ENCODE data around the gene MRPL37. TPM values are rescaled to one million over a fixed set of nuclear protein-coding genes. Genes with fewer than 3 reads are reported as not detected.

MRPL37 gene
- total RNA-seq (2022; extraction: Qiagen RNA extraction; ENCODE audit: low read depth) = 83.6 to 103 TPM (median 94.8 TPM) in 5 replicates

GRCh38 chr1:54199765-54200518 is at the start of gene MRPL37, which contains the start of gene CYB5RL:
TSS of gene MRPL37 (plus strand) at chr1:54200167. CDS start at chr1:54200244, 77 bp downstream.
TSS of gene CYB5RL (minus strand) at chr1:54200030. CDS start at chr1:54195616, 4,414 bp downstream.

GRCh38 chr1:54152696-54153095 is 47.3 kb upstream of the MRPL37 start, which contains the start of gene CDCP2:
TSS of gene CDCP2 (minus strand) at chr1:54153000. CDS start at chr1:54152922, 78 bp downstream.

Other genes starting within 250 kb of the MRPL37 start
- not detected in 5 replicates for gene LDLRAD1, start 182.0 kb upstream of the MRPL37 start, total RNA-seq (2022; extraction: Qiagen RNA extraction; ENCODE audit: low read depth)
- gene TMEM59, start 147.0 kb upstream of the MRPL37 start, total RNA-seq (2022; extraction: Qiagen RNA extraction; ENCODE audit: low read depth) = 93.3 to 126 TPM (median 123 TPM) in 5 replicates
- 1.6 to 3.0 TPM (median 2.5 TPM) in 5 replicates for gene TCEANC2, start 146.6 kb upstream of the MRPL37 start, total RNA-seq (2022; extraction: Qiagen RNA extraction; ENCODE audit: low read depth)
- not detected in 5 replicates for gene CDCP2, start 47.2 kb upstream of the MRPL37 start, total RNA-seq (2022; extraction: Qiagen RNA extraction; ENCODE audit: low read depth)
- 2.4 to 3.8 TPM (median 3.1 TPM) in 5 replicates for gene CYB5RL, start 137 bp upstream of the MRPL37 start, total RNA-seq (2022; extraction: Qiagen RNA extraction; ENCODE audit: low read depth)
- gene SSBP3, start 206.2 kb downstream of the MRPL37 start, total RNA-seq (2022; extraction: Qiagen RNA extraction; ENCODE audit: low read depth) = 7.6 to 9.8 TPM (median 8.8 TPM) in 5 replicates

Data from A549 treated with RU486 at 1 μM for 4 hours (cell line).